Fibroblast of villous mesenchyme (primary cell): Measurements from ENCODE around the gene POMT2. TPM values are rescaled to one million over a fixed set of nuclear protein-coding genes. Genes with fewer than 3 reads are reported as not detected.

Source experiments
- DNase-seq: peaks from one replicate; pipeline ENCODE4 v3.0.0-alpha.2; 2010; ENCODE audit warnings: low read depth
- H3K4me3 ChIP-seq: 2 replicates; pipeline ENCODE4 v1.5.1; 2011; ENCODE audit warnings: low read depth, mild to moderate bottlenecking, low read length
- CTCF ChIP-seq: IDR thresholded peaks from 2 replicates; pipeline ENCODE4 v1.5.1; 2012; ENCODE audit warnings: low read depth, mild to moderate bottlenecking, low read length; ENCODE audit not compliant: insufficient read depth
- total RNA-seq: library from RNA; depleted of rRNA; stranded (reverse); fragments of >200 nt; gene quantifications from 2 replicates; pipeline ENCODE4 v1.2.3, GENCODE V29; 2012

The POMT2 gene
- total RNA-seq, 1 donor: 18.1 TPM

- peak; percentile 97 for DNase-seq
- no peak overlapping the region for H3K4me3 ChIP-seq
- no peak for TF ChIP-seq CTCF
Observed at GRCh38 chr14:77303417-77304156, 17.1 kb downstream of the POMT2 start.

GRCh38 chr14:77302926-77303325 lies 17.8 kb downstream of the POMT2 start:
- no peak overlapping the region for H3K4me3 ChIP-seq
- peak; percentile 85 for DNase-seq
- TF ChIP-seq CTCF: no peak

- no peak overlapping the region for H3K4me3 ChIP-seq
- peak; percentile 96 for TF ChIP-seq CTCF
- DNase-seq: peak; percentile 91
Observed at GRCh38 chr14:77301103-77301502, 19.6 kb downstream of the POMT2 start.

- no peak for TF ChIP-seq CTCF
Observed at GRCh38 chr14:77299771-77300170, 20.9 kb downstream of the POMT2 start.

GRCh38 chr14:77296906-77297305 lies 23.8 kb downstream of the POMT2 start:
- no peak for DNase-seq
- no peak for TF ChIP-seq CTCF
- H3K4me3 ChIP-seq: no peak overlapping the region

More at GRCh38 chr14:77299771-77300170, 20.9 kb downstream of the POMT2 start:
- no peak for DNase-seq
- no peak overlapping the region for H3K4me3 ChIP-seq

- TF ChIP-seq CTCF: no peak
- no peak overlapping the region for H3K4me3 ChIP-seq
- no peak for DNase-seq
Observed at GRCh38 chr14:77296155-77296554, 24.5 kb downstream of the POMT2 start.

- H3K4me3 ChIP-seq: no peak overlapping the region
- no peak for TF ChIP-seq CTCF
- DNase-seq: peak; percentile 39
Observed at GRCh38 chr14:77290705-77291104, 30.0 kb downstream of the POMT2 start.
